Measurements from ENCODE around the gene KLHL17. TPM values are rescaled to one million over a fixed set of nuclear protein-coding genes. Genes with fewer than 3 reads are reported as not detected.

Gene KLHL17
- total RNA-seq, 1 experiment from 2014 or later: 41.4 TPM

DNA sequence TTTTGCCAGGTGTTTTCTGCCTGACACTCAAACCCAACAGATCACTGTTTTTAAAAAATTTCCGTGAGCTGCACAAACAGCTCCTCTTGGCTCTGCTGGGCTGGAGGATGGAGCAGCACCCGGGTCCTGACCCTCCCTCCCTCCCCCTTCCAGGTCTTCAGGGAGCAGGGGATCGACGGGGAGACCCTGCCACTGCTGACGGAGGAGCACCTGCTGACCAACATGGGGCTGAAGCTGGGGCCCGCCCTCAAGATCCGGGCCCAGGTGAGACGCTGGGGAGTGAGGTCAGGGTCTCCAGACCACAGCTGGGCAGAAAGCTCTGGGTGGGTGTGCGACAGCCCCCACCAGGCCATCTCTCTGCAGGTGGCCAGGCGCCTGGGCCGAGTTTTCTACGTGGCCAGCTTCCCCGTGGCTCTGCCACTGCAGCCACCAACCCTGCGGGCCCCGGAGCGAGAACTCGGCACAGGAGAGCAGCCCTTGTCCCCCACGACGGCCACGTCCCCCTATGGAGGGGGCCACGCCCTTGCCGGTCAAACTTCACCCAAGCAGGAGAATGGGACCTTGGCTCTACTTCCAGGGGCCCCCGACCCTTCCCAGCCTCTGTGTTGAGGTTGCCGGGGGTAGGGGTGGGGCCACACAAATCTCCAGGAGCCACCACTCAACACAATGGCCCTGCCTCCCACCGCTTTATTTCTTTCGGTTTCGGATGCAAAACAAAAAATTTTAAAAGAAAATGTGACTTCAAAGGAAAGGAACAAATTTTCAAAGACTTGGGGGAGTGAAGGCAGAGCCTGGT is 16.6 kb upstream of the KLHL17 start:
- no peak overlapping the region for H3K27ac ChIP-seq (ENCODE audit: insufficient read length, low read depth, low read length)
- H3K4me3 Mint-ChIP-seq: no peak overlapping the region
- DNase-seq: no peak

More for the DNA sequence above, 16.6 kb upstream of the KLHL17 start:
- no peak overlapping the region for H2BK5ac ChIP-seq (ENCODE audit: insufficient read length, low read length)
- no peak overlapping the region for H4K5ac ChIP-seq (ENCODE audit: insufficient read length, low read depth, low read length)
- H3K9ac ChIP-seq (ENCODE audit: extremely low read depth, insufficient read length, low read length): no peak overlapping the region
- no peaks in the 10 kb centered on the region for H3K9me3 Mint-ChIP-seq
- no peak overlapping the region for H4K91ac ChIP-seq (ENCODE audit: insufficient read length, low read depth, low read length)
- peaks cover 3 to 25% of the 10 kb centered on the region in 2 experiments for H3K4me1 Mint-ChIP-seq
- H3K79me1 ChIP-seq (ENCODE audit: insufficient read depth, low read depth, low read length, poor library complexity, severe bottlenecking): no peaks in the 10 kb centered on the region
- H3K4me1 ChIP-seq (ENCODE audit: insufficient read depth, low read length): no peaks in the 10 kb centered on the region
- H3K36me3 Mint-ChIP-seq (ENCODE audit: insufficient read depth in 1 of 3, low read depth in 3 of 3): peaks cover 13 to 40% (median 30%) of the 10 kb centered on the region in 3 experiments; a peak in 6 of 7 replicates
- no peak overlapping the region for H3T11ph ChIP-seq (ENCODE audit: low read length)
- no peak overlapping the region for H2BK15ac ChIP-seq (ENCODE audit: low read depth, low read length)
- no peak overlapping the region for H3K56ac ChIP-seq (ENCODE audit: insufficient read length, low read depth, low read length)
- H3K23ac ChIP-seq (ENCODE audit: insufficient read length, low read depth, low read length): no peak overlapping the region
- no CpG with 5 or more reads among the region's 27 CpGs for WGBS (ENCODE audit: extremely low coverage, insufficient read length, low lambda C conversion rate)
- no peak overlapping the region for H2BK120ac ChIP-seq (ENCODE audit: low read depth, low read length, poor library complexity, severe bottlenecking)
- no peak overlapping the region for H3K4me2 ChIP-seq (ENCODE audit: insufficient read depth, insufficient read length, low read length)
- H3K27ac Mint-ChIP-seq: no peak overlapping the region; a peak in 1 of 7 replicates
- TF ChIP-seq, protein P1, sequence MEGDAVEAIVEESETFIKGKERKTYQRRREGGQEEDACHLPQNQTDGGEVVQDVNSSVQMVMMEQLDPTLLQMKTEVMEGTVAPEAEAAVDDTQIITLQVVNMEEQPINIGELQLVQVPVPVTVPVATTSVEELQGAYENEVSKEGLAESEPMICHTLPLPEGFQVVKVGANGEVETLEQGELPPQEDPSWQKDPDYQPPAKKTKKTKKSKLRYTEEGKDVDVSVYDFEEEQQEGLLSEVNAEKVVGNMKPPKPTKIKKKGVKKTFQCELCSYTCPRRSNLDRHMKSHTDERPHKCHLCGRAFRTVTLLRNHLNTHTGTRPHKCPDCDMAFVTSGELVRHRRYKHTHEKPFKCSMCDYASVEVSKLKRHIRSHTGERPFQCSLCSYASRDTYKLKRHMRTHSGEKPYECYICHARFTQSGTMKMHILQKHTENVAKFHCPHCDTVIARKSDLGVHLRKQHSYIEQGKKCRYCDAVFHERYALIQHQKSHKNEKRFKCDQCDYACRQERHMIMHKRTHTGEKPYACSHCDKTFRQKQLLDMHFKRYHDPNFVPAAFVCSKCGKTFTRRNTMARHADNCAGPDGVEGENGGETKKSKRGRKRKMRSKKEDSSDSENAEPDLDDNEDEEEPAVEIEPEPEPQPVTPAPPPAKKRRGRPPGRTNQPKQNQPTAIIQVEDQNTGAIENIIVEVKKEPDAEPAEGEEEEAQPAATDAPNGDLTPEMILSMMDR (conservative IDR thresholded peaks at IDR 0.05): no peak
- H3K23me2 ChIP-seq (ENCODE audit: insufficient read length, low read depth, low read length, poor library complexity, severe bottlenecking): peaks cover 6% of the 10 kb centered on the region
- H3K18ac ChIP-seq (ENCODE audit: insufficient read length, low read depth, low read length): no peak overlapping the region
- no peaks in the 10 kb centered on the region for H4K20me1 ChIP-seq (ENCODE audit: control insufficient read depth, insufficient read depth, insufficient read length)
- no peaks in the 10 kb centered on the region for H3K79me2 ChIP-seq (ENCODE audit: insufficient read depth, low read length)
- no peak overlapping the region for H2AFZ ChIP-seq (ENCODE audit: low read length)
- H3K4ac ChIP-seq (ENCODE audit: low read depth, low read length): no peak overlapping the region
- H3K27me3 ChIP-seq (ENCODE audit: insufficient read depth, low read length): peaks cover 30% of the 10 kb centered on the region
- H3K27me3 Mint-ChIP-seq (ENCODE audit: low read depth): peaks cover 38% of the 10 kb centered on the region
- no peak overlapping the region for H4K8ac ChIP-seq (replicated peaks; ENCODE audit: insufficient read length, low read depth, low read length)
- H3K9me3 ChIP-seq (ENCODE audit: control insufficient read depth, low read depth, low read length): no peaks in the 10 kb centered on the region
- no peak overlapping the region for H2BK12ac ChIP-seq (ENCODE audit: insufficient read length, low read depth, low read length)
- no peak overlapping the region for H2AK5ac ChIP-seq (ENCODE audit: insufficient read length, low read length)
- no peak overlapping the region for H3K14ac ChIP-seq (ENCODE audit: insufficient read depth, low read length)
- no peak overlapping the region for H2BK20ac ChIP-seq (ENCODE audit: low read depth, low read length, poor library complexity, severe bottlenecking)

All from H9 (cell line).